ENCODE results near the gene DVL1. TPM values are rescaled to one million over a fixed set of nuclear protein-coding genes. Genes with fewer than 3 reads are reported as not detected.

The DVL1 gene
- total RNA-seq, 1 experiment from 2014 or later: 71.0 TPM

DNA sequence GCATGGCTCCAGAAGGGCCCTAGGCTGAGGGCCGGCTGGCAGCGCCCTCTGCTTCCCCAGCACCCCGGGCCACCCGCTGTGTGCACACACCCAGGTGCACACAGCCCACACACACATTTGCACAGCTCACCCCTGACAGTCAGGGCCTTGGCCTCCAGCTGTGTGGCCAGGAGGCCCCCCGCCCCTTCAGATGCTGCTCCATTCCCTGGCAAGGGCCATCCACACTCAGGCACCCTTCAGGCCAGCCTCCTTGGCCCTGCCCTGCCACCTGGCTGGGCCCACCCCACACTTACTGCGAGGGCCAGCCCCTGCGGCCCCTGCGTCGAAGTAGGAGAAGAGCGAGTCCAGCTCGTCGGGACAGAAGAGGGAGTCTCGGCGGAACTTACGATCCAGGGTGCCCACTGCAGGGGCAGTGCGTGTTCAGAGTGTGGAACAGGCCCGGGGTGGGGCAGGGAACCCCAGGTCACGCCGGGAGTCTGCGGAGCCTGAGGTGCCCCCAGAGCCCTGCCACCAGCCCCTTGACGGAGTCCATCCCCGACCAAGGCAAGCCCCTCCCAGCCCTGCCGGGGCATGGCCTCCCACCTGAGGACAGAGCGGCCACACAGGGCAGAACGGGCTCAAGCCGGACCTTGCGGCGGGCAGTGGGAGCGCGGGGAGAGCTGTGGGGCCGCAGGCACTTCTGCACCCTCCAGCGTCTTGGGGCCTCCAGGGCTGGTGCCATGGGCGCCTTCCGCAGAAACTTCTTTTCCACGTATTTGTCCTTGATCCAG, 53.9 kb downstream of the DVL1 start:
- Mint-ChIP-seq H3K36me3 (ENCODE audit: insufficient read depth in 1 of 3, low read depth in 3 of 3) (no peaks in the 10 kb centered on the region), H3K9me3 (no peaks in the 10 kb centered on the region), H3K4me3 (no peak overlapping the region), H3K27me3 (ENCODE audit: low read depth) (no peaks in the 10 kb centered on the region; the same call in 1 of the 2 replicates), H3K27ac (no peak overlapping the region), H3K4me1 (peaks cover 0 to 7% of the 10 kb centered on the region in 2 experiments; a peak in 2 of 4 replicates)
- Histone ChIP-seq H4K8ac (replicated peaks; ENCODE audit: insufficient read length, low read depth, low read length) (no peak overlapping the region), H3K79me1 (ENCODE audit: insufficient read depth, low read depth, low read length, poor library complexity, severe bottlenecking) (no peaks in the 10 kb centered on the region), H2BK20ac (ENCODE audit: low read depth, low read length, poor library complexity, severe bottlenecking) (no peak overlapping the region), H3K23me2 (ENCODE audit: insufficient read length, low read depth, low read length, poor library complexity, severe bottlenecking) (peaks cover 4% of the 10 kb centered on the region), H3K56ac (ENCODE audit: insufficient read length, low read depth, low read length) (no peak overlapping the region), H2BK15ac (ENCODE audit: low read depth, low read length) (no peak overlapping the region), H4K91ac (ENCODE audit: insufficient read length, low read depth, low read length) (no peak overlapping the region), H3K4ac (ENCODE audit: low read depth, low read length) (no peak overlapping the region), H3K27ac (ENCODE audit: insufficient read length, low read depth, low read length) (no peak overlapping the region), H4K5ac (ENCODE audit: insufficient read length, low read depth, low read length) (no peak overlapping the region), H3K9ac (ENCODE audit: extremely low read depth, insufficient read length, low read length) (no peak overlapping the region), H2BK5ac (ENCODE audit: insufficient read length, low read length) (no peak overlapping the region), H2AK5ac (ENCODE audit: insufficient read length, low read length) (no peak overlapping the region), H3K4me1 (ENCODE audit: insufficient read depth, low read length) (no peaks in the 10 kb centered on the region), H4K20me1 (ENCODE audit: control insufficient read depth, insufficient read depth, insufficient read length) (no peaks in the 10 kb centered on the region), H3K14ac (ENCODE audit: insufficient read depth, low read length) (no peak overlapping the region; the same call in 1 of the 2 replicates), H3K23ac (ENCODE audit: insufficient read length, low read depth, low read length) (no peak overlapping the region), H3K18ac (ENCODE audit: insufficient read length, low read depth, low read length) (no peak overlapping the region), H2AFZ (ENCODE audit: low read length) (no peak overlapping the region), H3T11ph (ENCODE audit: low read length) (no peak overlapping the region), H3K79me2 (ENCODE audit: insufficient read depth, low read length) (no peaks in the 10 kb centered on the region), H2BK12ac (ENCODE audit: insufficient read length, low read depth, low read length) (no peak overlapping the region), H3K9me3 (ENCODE audit: control insufficient read depth, low read depth, low read length) (no peaks in the 10 kb centered on the region), H3K27me3 (ENCODE audit: insufficient read depth, low read length) (no peaks in the 10 kb centered on the region), H3K4me2 (ENCODE audit: insufficient read depth, insufficient read length, low read length) (no peak overlapping the region), H2BK120ac (ENCODE audit: low read depth, low read length, poor library complexity, severe bottlenecking) (no peak overlapping the region)
- no peak for DNase-seq
- TF ChIP-seq, protein P1, sequence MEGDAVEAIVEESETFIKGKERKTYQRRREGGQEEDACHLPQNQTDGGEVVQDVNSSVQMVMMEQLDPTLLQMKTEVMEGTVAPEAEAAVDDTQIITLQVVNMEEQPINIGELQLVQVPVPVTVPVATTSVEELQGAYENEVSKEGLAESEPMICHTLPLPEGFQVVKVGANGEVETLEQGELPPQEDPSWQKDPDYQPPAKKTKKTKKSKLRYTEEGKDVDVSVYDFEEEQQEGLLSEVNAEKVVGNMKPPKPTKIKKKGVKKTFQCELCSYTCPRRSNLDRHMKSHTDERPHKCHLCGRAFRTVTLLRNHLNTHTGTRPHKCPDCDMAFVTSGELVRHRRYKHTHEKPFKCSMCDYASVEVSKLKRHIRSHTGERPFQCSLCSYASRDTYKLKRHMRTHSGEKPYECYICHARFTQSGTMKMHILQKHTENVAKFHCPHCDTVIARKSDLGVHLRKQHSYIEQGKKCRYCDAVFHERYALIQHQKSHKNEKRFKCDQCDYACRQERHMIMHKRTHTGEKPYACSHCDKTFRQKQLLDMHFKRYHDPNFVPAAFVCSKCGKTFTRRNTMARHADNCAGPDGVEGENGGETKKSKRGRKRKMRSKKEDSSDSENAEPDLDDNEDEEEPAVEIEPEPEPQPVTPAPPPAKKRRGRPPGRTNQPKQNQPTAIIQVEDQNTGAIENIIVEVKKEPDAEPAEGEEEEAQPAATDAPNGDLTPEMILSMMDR (conservative IDR thresholded peaks at IDR 0.05): no peak
- WGBS (ENCODE audit: extremely low coverage, insufficient read length, low lambda C conversion rate): no CpG with 5 or more reads among the region's 35 CpGs
